SK-N-SH treated with all-trans-retinoic acid at 6 μM for 48 hours (cell line): Measurements from ENCODE around the gene TAF10.

Source experiments
- ATAC-seq: fragments of 200-7000 bp; cut with Tn5 transposase; 3 replicates; pipeline ENCODE4 v1.9.1; 2020; ENCODE audit warnings: mild to moderate bottlenecking, moderate library complexity
- ARNTL ChIP-seq: fragments of 450-650 bp; formaldehyde crosslinking; IDR thresholded peaks from 2 replicates; pipeline ENCODE4 v1.5.0; 2020; ENCODE audit warnings: low read depth, mild to moderate bottlenecking, moderate library complexity, borderline replicate concordance
- BACH2 ChIP-seq: fragments of 250-450 bp; sonication (Bioruptor Pico); IDR thresholded peaks from 2 replicates; pipeline ENCODE4 v1.9.0; 2021; ENCODE audit warnings: mild to moderate bottlenecking, borderline replicate concordance
- CREB5 ChIP-seq: fragments of 250-450 bp; sonication (Bioruptor Pico); IDR thresholded peaks from 2 replicates; pipeline ENCODE4 v1.5.1; 2020; ENCODE audit warnings: low read depth, mild to moderate bottlenecking, moderate library complexity
- CSDC2 ChIP-seq: fragments of 250-450 bp; sonication (Bioruptor Pico); IDR thresholded peaks from 2 replicates; pipeline ENCODE4 v1.5.0; 2020; ENCODE audit warnings: mild to moderate bottlenecking, moderate library complexity
- CSRNP3 ChIP-seq: fragments of 250-450 bp; sonication (Bioruptor Pico); IDR thresholded peaks from 2 replicates; pipeline ENCODE4 v1.5.1; 2021; ENCODE audit warnings: mild to moderate bottlenecking, moderate library complexity
- ESRRG ChIP-seq: fragments of 250-450 bp; sonication (Bioruptor Pico); IDR thresholded peaks from 2 replicates; pipeline ENCODE4 v1.6.1; 2021; ENCODE audit warnings: mild to moderate bottlenecking
- GLIS3 ChIP-seq: fragments of 250-450 bp; sonication (Bioruptor Pico); IDR thresholded peaks from 2 replicates; pipeline ENCODE4 v1.5.0; 2020; ENCODE audit warnings: mild to moderate bottlenecking, moderate library complexity
- ISL1 ChIP-seq: fragments of 250-450 bp; sonication (Bioruptor Pico); IDR thresholded peaks from 2 replicates; pipeline ENCODE4 v2.1.2; 2022; ENCODE audit warnings: mild to moderate bottlenecking, moderate library complexity
- OSR1 ChIP-seq: fragments of 250-450 bp; sonication (Bioruptor Pico); IDR thresholded peaks from 2 replicates; pipeline ENCODE4 v1.8.0; 2022; ENCODE audit warnings: moderate library complexity, mild to moderate bottlenecking, inconsistent platforms
- PATZ1 ChIP-seq: fragments of 250-450 bp; sonication (Bioruptor Pico); IDR thresholded peaks from 2 replicates; pipeline ENCODE4 v1.8.0; 2020; ENCODE audit warnings: mild to moderate bottlenecking, moderate library complexity, borderline replicate concordance
- POU6F1 ChIP-seq: fragments of 250-450 bp; sonication (Bioruptor Pico); IDR thresholded peaks from 2 replicates; pipeline ENCODE4 v1.8.0; 2021; ENCODE audit warnings: low read depth, mild to moderate bottlenecking, moderate library complexity, borderline replicate concordance
- PPARA ChIP-seq: fragments of 250-450 bp; sonication (Bioruptor Pico); IDR thresholded peaks from 2 replicates; pipeline ENCODE4 v1.5.0; 2020; ENCODE audit warnings: mild to moderate bottlenecking, borderline replicate concordance
- SNAI2 ChIP-seq: fragments of 250-450 bp; sonication (Bioruptor Pico); IDR thresholded peaks from 2 replicates; pipeline ENCODE4 v1.5.0; 2020; ENCODE audit warnings: mild to moderate bottlenecking, moderate library complexity
- TCF4 ChIP-seq: fragments of 250-450 bp; sonication (Bioruptor Pico); IDR thresholded peaks from 2 replicates; pipeline ENCODE4 v1.8.0; 2021; ENCODE audit warnings: mild to moderate bottlenecking, moderate library complexity, borderline replicate concordance
- TOX ChIP-seq: fragments of 250-450 bp; sonication (Bioruptor Pico); IDR thresholded peaks from 2 replicates; pipeline ENCODE4 v1.8.0; 2021; ENCODE audit warnings: mild to moderate bottlenecking, moderate library complexity, borderline replicate concordance
- TSHZ2 ChIP-seq: fragments of 250-450 bp; sonication (Bioruptor Pico); IDR thresholded peaks from 2 replicates; pipeline ENCODE4 v1.5.0; 2020; ENCODE audit warnings: mild to moderate bottlenecking, moderate library complexity
- ZC3H10 ChIP-seq: fragments of 250-450 bp; sonication (Bioruptor Pico); IDR thresholded peaks from 2 replicates; pipeline ENCODE4 v1.5.1; 2021; ENCODE audit warnings: mild to moderate bottlenecking, moderate library complexity
- ZFP3 ChIP-seq: fragments of 250-450 bp; sonication (Bioruptor Pico); IDR thresholded peaks from 2 replicates; pipeline ENCODE4 v1.5.0; 2020; ENCODE audit warnings: mild to moderate bottlenecking, moderate library complexity
- ZFP30 ChIP-seq: fragments of 450-650 bp; formaldehyde crosslinking; IDR thresholded peaks from 2 replicates; pipeline ENCODE4 v1.5.0; 2022; ENCODE audit warnings: mild to moderate bottlenecking, moderate library complexity
- ZNF565 ChIP-seq: fragments of 450-650 bp; formaldehyde crosslinking; conservative IDR thresholded peaks from 2 replicates; pipeline ENCODE4 v1.5.0; 2020; ENCODE audit warnings: low read depth, mild to moderate bottlenecking, moderate library complexity
- ZNF70 ChIP-seq: fragments of 450-650 bp; formaldehyde crosslinking; IDR thresholded peaks from 2 replicates; pipeline ENCODE4 v1.5.0; 2020; ENCODE audit warnings: mild to moderate bottlenecking, moderate library complexity
- ZNF8 ChIP-seq: fragments of 450-650 bp; formaldehyde crosslinking; IDR thresholded peaks from 2 replicates; pipeline ENCODE4 v1.5.0; 2020; ENCODE audit warnings: mild to moderate bottlenecking, moderate library complexity

TAF10 gene

GRCh38 chr11:6653097-6653496 lies 41.1 kb upstream of the TAF10 start:
- TF ChIP-seq BACH2 (no peak), ZNF70 (no peak), TSHZ2 (CRISPR knock-in tag) (no peak), ZC3H10 (CRISPR knock-in tag) (no peak), ZNF8 (no peak), TOX (CRISPR knock-in tag) (no peak), ARNTL (no peak), PPARA (no peak), ISL1 (no peak), OSR1 (CRISPR knock-in tag) (no peak), GLIS3 (CRISPR knock-in tag) (no peak), CSRNP3 (CRISPR knock-in tag) (no peak), ZNF565 (CRISPR knock-in tag) (no peak), ZFP3 (CRISPR knock-in tag) (no peak), ZFP30 (no peak), TCF4 (CRISPR knock-in tag) (no peak)
- ATAC-seq: no peak

DNA sequence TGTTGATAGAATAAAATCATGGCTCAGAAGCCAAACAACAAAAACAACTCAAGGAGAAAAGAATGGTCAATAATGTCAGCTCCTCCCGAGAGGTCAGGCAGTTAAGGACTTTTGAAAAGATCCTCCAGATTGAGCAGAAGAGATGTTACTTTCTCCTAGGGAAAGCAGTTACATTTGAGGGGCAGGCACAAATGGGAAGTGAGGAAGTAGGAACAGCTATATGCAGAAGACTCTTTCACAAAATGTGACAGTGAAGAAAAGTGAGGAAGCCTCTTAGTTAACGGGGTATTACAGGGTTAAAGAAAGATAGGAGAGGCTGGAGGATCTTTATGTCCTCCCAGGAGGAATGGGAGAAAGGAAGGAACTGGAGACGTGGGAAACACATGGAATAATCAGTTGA lies 40.2 kb upstream of the TAF10 start:
- no peak for ATAC-seq
- TF ChIP-seq ZFP30: no peak
- no peak for TF ChIP-seq ZNF70
- no peak for TF ChIP-seq ZNF565 (CRISPR knock-in tag)
- no peak for TF ChIP-seq TOX (CRISPR knock-in tag)
- no peak for TF ChIP-seq ESRRG (CRISPR knock-in tag)
- TF ChIP-seq ZC3H10 (CRISPR knock-in tag): no peak
- no peak for TF ChIP-seq GLIS3 (CRISPR knock-in tag)
- TF ChIP-seq BACH2: no peak
- no peak for TF ChIP-seq PATZ1
- TF ChIP-seq CREB5: no peak
- no peak for TF ChIP-seq SNAI2 (CRISPR knock-in tag)
- no peak for TF ChIP-seq TCF4 (CRISPR knock-in tag)
- TF ChIP-seq POU6F1 (CRISPR knock-in tag): no peak
- TF ChIP-seq CSRNP3 (CRISPR knock-in tag): no peak
- TF ChIP-seq ISL1: no peak
- TF ChIP-seq OSR1 (CRISPR knock-in tag): no peak

- no peak for ATAC-seq
- TF ChIP-seq ZNF70: no peak
- no peak for TF ChIP-seq CSDC2 (CRISPR knock-in tag)
These were observed 39.0 kb upstream of the TAF10 start for GRCh38 chr11:6650980-6651379.
